Measurements from ENCODE around the gene SMAD3. TPM values are rescaled to one million over a fixed set of nuclear protein-coding genes. Genes with fewer than 3 reads are reported as not detected.
"Not testable (repeated sequence)": the region's sequence is repeated elsewhere in the genome, so short reads cannot be mapped to it uniquely, and the experiment has no call there.

SMAD3 gene
- total RNA-seq, 1 donor from 2014 or later: 8.2 TPM

GRCh38 chr15:67149068-67149772 is 83.8 kb downstream of the SMAD3 start:
- Mint-ChIP-seq H3K27ac (ENCODE audit: unreplicated experiment) (no peak overlapping the region), H3K4me1 (ENCODE audit: unreplicated experiment) (peaks cover 45% of the 10 kb centered on the region), H3K4me3 (ENCODE audit: unreplicated experiment) (no peak overlapping the region), H3K9me3 (ENCODE audit: unreplicated experiment) (no peaks in the 10 kb centered on the region), H3K27me3 (ENCODE audit: unreplicated experiment) (peaks cover 2% of the 10 kb centered on the region), H3K36me3 (ENCODE audit: low read depth, unreplicated experiment) (no peaks in the 10 kb centered on the region)
- TF ChIP-seq CTCF (IDR thresholded peaks at IDR 0.05; ENCODE audit: unreplicated experiment): no peak
- no peak for DNase-seq (ENCODE audit: low spot score)

- H3K9me3 Mint-ChIP-seq (ENCODE audit: unreplicated experiment): no peaks in the 10 kb centered on the region
- H3K27ac Mint-ChIP-seq (ENCODE audit: unreplicated experiment): no peak overlapping the region
- H3K27me3 Mint-ChIP-seq (ENCODE audit: unreplicated experiment): peaks cover 2% of the 10 kb centered on the region
- DNase-seq (ENCODE audit: low spot score): no peak
- peaks cover 43% of the 10 kb centered on the region for H3K4me1 Mint-ChIP-seq (ENCODE audit: unreplicated experiment)
- H3K36me3 Mint-ChIP-seq (ENCODE audit: low read depth, unreplicated experiment): no peaks in the 10 kb centered on the region
- TF ChIP-seq CTCF (IDR thresholded peaks at IDR 0.05; ENCODE audit: unreplicated experiment): no peak
- H3K4me3 Mint-ChIP-seq (ENCODE audit: unreplicated experiment): no peak overlapping the region
These were observed 84.3 kb downstream of the SMAD3 start for GRCh38 chr15:67149773-67150022.

- peak overlapping the region; percentile 34 for H3K27ac Mint-ChIP-seq (ENCODE audit: unreplicated experiment)
- peaks cover 37% of the 10 kb centered on the region for H3K4me1 Mint-ChIP-seq (ENCODE audit: unreplicated experiment)
- H3K9me3 Mint-ChIP-seq (ENCODE audit: unreplicated experiment): no peaks in the 10 kb centered on the region
- peak overlapping the region; percentile 14 for H3K4me3 Mint-ChIP-seq (ENCODE audit: unreplicated experiment)
- no peak for TF ChIP-seq CTCF (IDR thresholded peaks at IDR 0.05; ENCODE audit: unreplicated experiment)
- peak; percentile 23 for DNase-seq (ENCODE audit: low spot score)
- peaks cover 2% of the 10 kb centered on the region for H3K27me3 Mint-ChIP-seq (ENCODE audit: unreplicated experiment)
- no peaks in the 10 kb centered on the region for H3K36me3 Mint-ChIP-seq (ENCODE audit: low read depth, unreplicated experiment)
These were observed 84.8 kb downstream of the SMAD3 start for GRCh38 chr15:67150023-67150860.

- no peak for DNase-seq (ENCODE audit: low spot score)
- Mint-ChIP-seq H3K27ac (ENCODE audit: unreplicated experiment) (no peak overlapping the region), H3K4me3 (ENCODE audit: unreplicated experiment) (no peak overlapping the region), H3K9me3 (ENCODE audit: unreplicated experiment) (no peaks in the 10 kb centered on the region), H3K27me3 (ENCODE audit: unreplicated experiment) (peaks cover 2% of the 10 kb centered on the region), H3K4me1 (ENCODE audit: unreplicated experiment) (peaks cover 25% of the 10 kb centered on the region), H3K36me3 (ENCODE audit: low read depth, unreplicated experiment) (no peaks in the 10 kb centered on the region)
- no peak for TF ChIP-seq CTCF (IDR thresholded peaks at IDR 0.05; ENCODE audit: unreplicated experiment)
These were observed 87.0 kb downstream of the SMAD3 start for GRCh38 chr15:67152429-67152828.

GRCh38 chr15:67153044-67153443 is 87.6 kb downstream of the SMAD3 start:
- not testable (repeated sequence) for H3K9me3 Mint-ChIP-seq (ENCODE audit: unreplicated experiment); H3K27me3 Mint-ChIP-seq (ENCODE audit: unreplicated experiment); DNase-seq (ENCODE audit: low spot score); H3K36me3 Mint-ChIP-seq (ENCODE audit: low read depth, unreplicated experiment); H3K27ac Mint-ChIP-seq (ENCODE audit: unreplicated experiment); H3K4me3 Mint-ChIP-seq (ENCODE audit: unreplicated experiment)
- peaks cover 26% of the 10 kb centered on the region for H3K4me1 Mint-ChIP-seq (ENCODE audit: unreplicated experiment)
